Measurements from ENCODE around the gene SCPEP1. TPM values are rescaled to one million over a fixed set of nuclear protein-coding genes. Genes with fewer than 3 reads are reported as not detected.
A peak's percentile ranks its signal among the peaks of the same experiment; 100 is the strongest.

Gene SCPEP1
- total and polyA plus RNA-seq, 2 donors, result 11.1 to 49.9 TPM

DNA sequence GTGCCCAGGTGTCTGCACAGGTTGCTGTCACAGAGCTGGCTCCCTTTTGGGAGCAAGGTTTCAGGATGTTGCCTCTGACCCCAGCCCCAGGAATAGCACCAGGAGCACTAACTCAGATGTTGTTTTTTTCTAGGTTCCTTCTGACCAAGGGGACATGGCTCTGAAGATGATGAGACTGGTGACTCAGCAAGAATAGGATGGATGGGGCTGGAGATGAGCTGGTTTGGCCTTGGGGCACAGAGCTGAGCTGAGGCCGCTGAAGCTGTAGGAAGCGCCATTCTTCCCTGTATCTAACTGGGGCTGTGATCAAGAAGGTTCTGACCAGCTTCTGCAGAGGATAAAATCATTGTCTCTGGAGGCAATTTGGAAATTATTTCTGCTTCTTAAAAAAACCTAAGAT lies 28.1 kb downstream of the SCPEP1 start:
- Histone ChIP-seq H3K9me3 (ENCODE audit: control insufficient read depth in 2 of 2, insufficient read depth in 1 of 2, low read length in 1 of 2) (no peaks in the 10 kb centered on the region), H3K27ac (ENCODE audit: low read depth in 1 of 2, low read length in 1 of 2) (no peak overlapping the region), H3K4me1 (ENCODE audit: control insufficient read depth in 2 of 2, insufficient read depth in 2 of 2, low read length in 2 of 2) (peaks cover 0 to 3% of the 10 kb centered on the region in 2 donors), H3K4me3 (ENCODE audit: low read length in 2 of 2) (no peak overlapping the region), H3K36me3 (ENCODE audit: control insufficient read depth in 2 of 2, insufficient read depth in 2 of 2, low read length in 1 of 2) (no peaks in the 10 kb centered on the region), H3K27me3 (ENCODE audit: control insufficient read depth in 2 of 2, insufficient read depth in 1 of 2, low read length in 1 of 2) (no peaks in the 10 kb centered on the region)
- WGBS, result 94% methylated on average over 2 of the region's 2 CpGs
- DNase-seq (ENCODE audit: low read depth in 6 of 9, low spot score in 9 of 9), result no peak

DNA sequence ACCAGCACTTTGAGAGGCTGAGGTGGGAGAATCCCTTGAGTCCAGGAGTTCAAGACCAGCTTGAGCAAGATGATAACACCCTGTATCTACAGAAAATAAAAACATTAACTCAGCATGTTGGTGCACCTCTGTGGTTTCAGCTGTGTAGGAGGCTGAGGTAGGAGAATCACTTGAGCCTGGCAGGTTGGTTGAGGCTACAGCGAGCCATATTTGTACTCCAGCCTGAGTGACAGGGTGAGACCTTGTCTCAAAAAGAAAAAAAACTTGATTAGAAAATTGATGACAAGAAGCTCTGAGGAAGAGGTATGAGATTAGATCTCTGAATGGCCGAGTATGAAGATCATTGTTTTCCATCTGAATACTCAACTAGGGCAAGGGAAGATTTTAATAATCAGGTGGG lies 31.0 kb downstream of the SCPEP1 start:
- Histone ChIP-seq H3K9me3 (ENCODE audit: control insufficient read depth in 2 of 2, insufficient read depth in 1 of 2, low read length in 1 of 2) (no peaks in the 10 kb centered on the region), H3K4me1 (ENCODE audit: control insufficient read depth in 2 of 2, insufficient read depth in 2 of 2, low read length in 2 of 2) (peaks cover 0 to 3% of the 10 kb centered on the region in 2 donors), H3K27ac (ENCODE audit: low read depth in 1 of 2, low read length in 1 of 2) (no peak overlapping the region), H3K27me3 (ENCODE audit: control insufficient read depth in 2 of 2, insufficient read depth in 1 of 2, low read length in 1 of 2) (peaks cover 0 to 6% of the 10 kb centered on the region in 2 donors), H3K4me3 (ENCODE audit: low read length in 2 of 2) (no peak overlapping the region), H3K36me3 (ENCODE audit: control insufficient read depth in 2 of 2, insufficient read depth in 2 of 2, low read length in 1 of 2) (no peaks in the 10 kb centered on the region)
- WGBS, result 90% methylated on average over 2 of the region's 2 CpGs
- DNase-seq (ENCODE audit: low read depth in 6 of 9, low spot score in 9 of 9), result no peak

DNA sequence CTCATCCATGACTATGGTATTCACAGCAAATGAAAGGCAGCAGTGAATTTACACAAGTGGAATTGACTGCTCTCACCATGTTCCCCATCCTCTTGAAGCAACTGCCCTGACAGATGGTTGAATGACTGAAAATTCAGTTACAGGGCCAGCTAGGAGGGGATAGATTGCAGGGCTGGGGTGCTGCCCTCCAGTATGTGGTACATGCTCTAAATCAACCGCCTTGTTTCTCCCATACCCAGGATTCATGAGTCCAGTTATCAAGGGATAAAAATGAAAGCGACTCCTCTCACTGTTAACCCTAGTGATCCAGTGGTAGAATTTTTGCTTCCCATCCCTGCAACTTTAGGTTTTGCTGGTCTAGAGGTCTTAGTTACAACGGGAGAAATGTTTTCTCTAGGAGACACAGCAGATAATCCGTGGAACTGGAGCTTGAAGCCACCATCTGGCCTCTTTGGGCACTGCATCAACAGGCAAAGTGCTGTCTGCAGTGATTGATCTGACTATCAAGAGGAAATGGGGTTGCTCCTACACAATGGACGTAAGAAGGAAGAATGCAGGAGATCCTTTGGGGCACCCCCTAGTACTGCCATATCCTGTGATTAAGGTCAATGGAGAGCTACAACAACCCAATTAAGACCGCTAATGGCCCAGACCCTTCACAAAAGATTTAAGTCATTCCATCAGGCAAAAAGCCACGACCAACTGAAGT lies 32.0 kb downstream of the SCPEP1 start:
- DNase-seq (ENCODE audit: low read depth in 6 of 9, low spot score in 9 of 9), result peak; percentile 4 to 66 (median 23)
- no peaks in the 10 kb centered on the region for H3K36me3 ChIP-seq (ENCODE audit: control insufficient read depth in 2 of 2, insufficient read depth in 2 of 2, low read length in 1 of 2)
- peaks cover 0 to 6% of the 10 kb centered on the region in 2 donors for H3K27me3 ChIP-seq (ENCODE audit: control insufficient read depth in 2 of 2, insufficient read depth in 1 of 2, low read length in 1 of 2)
- 30% methylated on average over 7 of the region's 7 CpGs for WGBS
- H3K27ac ChIP-seq (ENCODE audit: low read depth in 1 of 2, low read length in 1 of 2), result no peak overlapping the region
- H3K4me3 ChIP-seq (ENCODE audit: low read length in 2 of 2), result no peak overlapping the region
- H3K4me1 ChIP-seq (ENCODE audit: control insufficient read depth in 2 of 2, insufficient read depth in 2 of 2, low read length in 2 of 2), result peaks cover 0 to 3% of the 10 kb centered on the region in 2 donors
- no peaks in the 10 kb centered on the region for H3K9me3 ChIP-seq (ENCODE audit: control insufficient read depth in 2 of 2, insufficient read depth in 1 of 2, low read length in 1 of 2)

DNA sequence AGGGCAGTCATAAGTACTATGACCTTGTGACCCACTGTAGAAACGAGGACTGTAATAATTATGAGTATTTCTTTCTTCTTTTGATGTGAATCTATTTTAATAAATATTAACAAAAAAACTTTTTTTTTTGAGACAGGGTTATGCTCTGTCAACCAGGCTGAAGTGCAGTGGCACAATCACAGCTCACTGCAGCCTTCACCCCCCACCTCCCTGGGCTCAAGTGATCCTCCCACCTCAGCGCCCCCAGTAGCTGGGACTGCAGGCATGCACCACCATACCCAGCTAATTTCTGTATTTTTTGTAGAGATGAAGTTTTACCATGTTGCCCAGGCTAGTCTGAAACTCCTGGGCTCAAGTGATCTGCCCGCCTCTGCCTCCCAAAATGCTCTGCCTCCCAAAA lies 32.6 kb downstream of the SCPEP1 start:
- DNase-seq (ENCODE audit: low read depth in 6 of 9, low spot score in 9 of 9), result no peak
- H3K27me3 ChIP-seq (ENCODE audit: control insufficient read depth in 2 of 2, insufficient read depth in 1 of 2, low read length in 1 of 2), result peaks cover 0 to 6% of the 10 kb centered on the region in 2 donors
- 60% methylated on average over 3 of the region's 3 CpGs for WGBS
- H3K4me3 ChIP-seq (ENCODE audit: low read length in 2 of 2), result no peak overlapping the region
- no peaks in the 10 kb centered on the region for H3K9me3 ChIP-seq (ENCODE audit: control insufficient read depth in 2 of 2, insufficient read depth in 1 of 2, low read length in 1 of 2)
- H3K27ac ChIP-seq (ENCODE audit: low read depth in 1 of 2, low read length in 1 of 2), result no peak overlapping the region
- no peaks in the 10 kb centered on the region for H3K36me3 ChIP-seq (ENCODE audit: control insufficient read depth in 2 of 2, insufficient read depth in 2 of 2, low read length in 1 of 2)
- H3K4me1 ChIP-seq (ENCODE audit: control insufficient read depth in 2 of 2, insufficient read depth in 2 of 2, low read length in 2 of 2), result peaks cover 0 to 3% of the 10 kb centered on the region in 2 donors

DNA sequence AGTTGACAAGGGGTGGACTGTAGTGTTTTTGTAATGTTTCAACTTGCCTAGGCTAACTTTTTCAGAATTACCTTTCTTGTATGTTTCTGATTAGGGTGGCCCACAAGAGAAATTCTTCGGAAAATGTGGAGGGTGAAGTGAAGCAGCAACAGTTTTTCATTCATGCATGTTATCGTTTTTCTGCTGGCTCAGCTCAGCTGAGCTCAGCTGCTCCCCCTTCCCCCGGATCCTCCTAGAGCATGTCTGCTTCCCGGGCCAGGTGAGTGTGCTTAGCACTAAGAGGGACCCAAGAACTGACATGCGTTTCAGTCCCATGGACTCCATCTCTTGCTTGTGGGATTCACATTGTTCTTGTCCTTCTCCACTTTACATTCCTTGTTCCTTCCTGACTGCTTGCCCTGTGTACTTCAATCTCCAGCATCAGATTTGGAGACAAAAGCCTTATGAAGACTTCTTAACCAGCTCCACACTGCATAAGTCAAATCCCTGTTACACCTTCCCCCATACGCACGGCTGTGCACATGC lies 33.6 kb downstream of the SCPEP1 start:
- Histone ChIP-seq H3K4me3 (ENCODE audit: low read length in 2 of 2) (no peak overlapping the region), H3K36me3 (ENCODE audit: control insufficient read depth in 2 of 2, insufficient read depth in 2 of 2, low read length in 1 of 2) (no peaks in the 10 kb centered on the region), H3K9me3 (ENCODE audit: control insufficient read depth in 2 of 2, insufficient read depth in 1 of 2, low read length in 1 of 2) (no peaks in the 10 kb centered on the region), H3K4me1 (ENCODE audit: control insufficient read depth in 2 of 2, insufficient read depth in 2 of 2, low read length in 2 of 2) (peaks cover 0 to 3% of the 10 kb centered on the region in 2 donors), H3K27ac (ENCODE audit: low read depth in 1 of 2, low read length in 1 of 2) (no peak overlapping the region), H3K27me3 (ENCODE audit: control insufficient read depth in 2 of 2, insufficient read depth in 1 of 2, low read length in 1 of 2) (peaks cover 0 to 6% of the 10 kb centered on the region in 2 donors)
- DNase-seq (ENCODE audit: low read depth in 6 of 9, low spot score in 9 of 9), result no peak
- 91% methylated on average over 7 of the region's 7 CpGs for WGBS

DNA sequence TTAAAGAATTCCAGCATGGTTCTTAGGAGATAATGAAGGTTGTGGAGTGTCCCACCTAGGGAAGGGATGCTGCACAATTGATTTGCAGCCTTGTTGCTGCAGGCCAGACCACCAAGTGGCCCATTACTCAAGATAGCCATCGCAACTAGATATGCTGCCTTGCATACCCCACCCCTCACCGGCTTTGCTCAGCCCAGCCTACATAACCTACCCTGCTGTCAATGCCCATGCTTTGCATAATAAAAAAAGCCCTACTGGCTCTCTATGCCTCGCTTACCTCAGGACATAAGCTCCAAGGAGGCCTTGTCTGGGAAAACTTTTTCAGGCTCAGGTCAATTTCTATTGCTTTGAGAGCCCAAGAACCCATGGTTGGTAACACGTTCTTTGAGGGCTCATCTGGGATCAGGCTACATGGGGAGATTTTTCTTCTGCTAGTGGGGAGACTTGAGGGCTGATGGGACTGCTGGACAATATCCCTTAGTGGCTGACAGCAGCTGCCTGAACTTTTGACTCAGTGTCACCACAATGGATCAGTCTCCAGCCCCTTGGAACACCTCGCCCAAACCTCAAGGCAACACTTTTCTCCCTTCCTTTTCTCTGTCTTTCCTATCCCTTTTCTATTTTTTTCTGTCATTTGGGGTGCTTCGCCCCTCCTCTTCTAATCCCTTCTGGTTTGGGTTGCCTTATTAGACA lies 38.3 kb downstream of the SCPEP1 start:
- H3K27me3 ChIP-seq (ENCODE audit: control insufficient read depth in 2 of 2, insufficient read depth in 1 of 2, low read length in 1 of 2), result peaks cover 0 to 6% of the 10 kb centered on the region in 2 donors
- no peak for DNase-seq (ENCODE audit: low read depth in 6 of 9, low spot score in 9 of 9)
- H3K36me3 ChIP-seq (ENCODE audit: control insufficient read depth in 2 of 2, insufficient read depth in 2 of 2, low read length in 1 of 2), result no peaks in the 10 kb centered on the region
- no peak overlapping the region for H3K27ac ChIP-seq (ENCODE audit: low read depth in 1 of 2, low read length in 1 of 2)
- H3K9me3 ChIP-seq (ENCODE audit: control insufficient read depth in 2 of 2, insufficient read depth in 1 of 2, low read length in 1 of 2), result no peaks in the 10 kb centered on the region
- no peaks in the 10 kb centered on the region for H3K4me1 ChIP-seq (ENCODE audit: control insufficient read depth in 2 of 2, insufficient read depth in 2 of 2, low read length in 2 of 2)
- WGBS, result 96% methylated on average over 6 of the region's 6 CpGs
- H3K4me3 ChIP-seq (ENCODE audit: low read length in 2 of 2), result no peak overlapping the region

DNA sequence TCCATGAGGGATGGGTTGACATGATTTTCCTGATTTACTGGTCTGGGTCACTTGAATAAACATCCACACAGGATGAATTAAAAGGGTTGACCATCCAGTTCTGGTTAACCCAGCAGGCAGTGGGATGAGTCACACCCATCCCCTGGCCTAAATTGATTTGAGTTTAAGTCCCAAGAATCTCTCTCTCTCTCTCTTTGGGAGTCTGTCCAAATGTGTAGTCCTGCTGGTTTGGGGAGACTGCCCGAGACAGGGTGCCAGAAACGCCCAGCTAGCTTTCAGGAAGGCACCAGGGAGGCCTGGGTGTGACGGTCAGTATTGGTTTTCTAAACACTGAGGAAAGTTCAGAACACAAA lies 38.8 kb downstream of the SCPEP1 start:
- H3K36me3 ChIP-seq (ENCODE audit: control insufficient read depth in 2 of 2, insufficient read depth in 2 of 2, low read length in 1 of 2), result no peaks in the 10 kb centered on the region
- H3K4me1 ChIP-seq (ENCODE audit: control insufficient read depth in 2 of 2, insufficient read depth in 2 of 2, low read length in 2 of 2), result no peaks in the 10 kb centered on the region
- WGBS, result 65% methylated on average over 3 of the region's 3 CpGs
- no peak overlapping the region for H3K4me3 ChIP-seq (ENCODE audit: low read length in 2 of 2)
- H3K9me3 ChIP-seq (ENCODE audit: control insufficient read depth in 2 of 2, insufficient read depth in 1 of 2, low read length in 1 of 2), result no peaks in the 10 kb centered on the region
- H3K27me3 ChIP-seq (ENCODE audit: control insufficient read depth in 2 of 2, insufficient read depth in 1 of 2, low read length in 1 of 2), result peaks cover 0 to 2% of the 10 kb centered on the region in 2 donors
- DNase-seq (ENCODE audit: low read depth in 6 of 9, low spot score in 9 of 9), result no peak
- no peak overlapping the region for H3K27ac ChIP-seq (ENCODE audit: low read depth in 1 of 2, low read length in 1 of 2)

DNA sequence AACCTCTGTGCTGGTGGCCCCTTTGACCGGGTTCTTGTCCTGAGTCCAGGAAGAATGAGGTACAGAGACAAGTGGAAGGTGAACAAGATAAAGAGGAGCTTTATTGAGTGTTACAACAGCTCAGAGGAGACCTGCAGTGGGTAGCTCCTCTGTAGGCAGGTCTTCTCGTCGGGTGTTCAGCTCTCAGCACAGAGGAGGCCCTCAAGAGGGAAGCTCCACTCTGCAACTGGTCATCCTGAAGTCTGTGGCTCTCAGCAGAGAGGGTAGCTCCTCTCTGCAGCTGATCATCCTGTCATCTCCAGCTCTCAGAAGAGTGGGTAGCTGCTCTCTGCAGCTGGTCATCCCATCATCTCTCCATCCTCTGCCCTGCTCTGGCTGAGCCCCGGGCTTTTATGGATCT lies 39.7 kb downstream of the SCPEP1 start:
- whole genome bisulfite sequencing, result 93% methylated on average over 4 of the region's 4 CpGs
- Histone ChIP-seq H3K27ac (ENCODE audit: low read depth in 1 of 2, low read length in 1 of 2) (no peak overlapping the region), H3K36me3 (ENCODE audit: control insufficient read depth in 2 of 2, insufficient read depth in 2 of 2, low read length in 1 of 2) (no peaks in the 10 kb centered on the region), H3K27me3 (ENCODE audit: control insufficient read depth in 2 of 2, insufficient read depth in 1 of 2, low read length in 1 of 2) (no peaks in the 10 kb centered on the region), H3K9me3 (ENCODE audit: control insufficient read depth in 2 of 2, insufficient read depth in 1 of 2, low read length in 1 of 2) (no peaks in the 10 kb centered on the region), H3K4me1 (ENCODE audit: control insufficient read depth in 2 of 2, insufficient read depth in 2 of 2, low read length in 2 of 2) (no peaks in the 10 kb centered on the region), H3K4me3 (ENCODE audit: low read length in 2 of 2) (no peak overlapping the region)
- no peak for DNase-seq (ENCODE audit: low read depth in 6 of 9, low spot score in 9 of 9)

DNA sequence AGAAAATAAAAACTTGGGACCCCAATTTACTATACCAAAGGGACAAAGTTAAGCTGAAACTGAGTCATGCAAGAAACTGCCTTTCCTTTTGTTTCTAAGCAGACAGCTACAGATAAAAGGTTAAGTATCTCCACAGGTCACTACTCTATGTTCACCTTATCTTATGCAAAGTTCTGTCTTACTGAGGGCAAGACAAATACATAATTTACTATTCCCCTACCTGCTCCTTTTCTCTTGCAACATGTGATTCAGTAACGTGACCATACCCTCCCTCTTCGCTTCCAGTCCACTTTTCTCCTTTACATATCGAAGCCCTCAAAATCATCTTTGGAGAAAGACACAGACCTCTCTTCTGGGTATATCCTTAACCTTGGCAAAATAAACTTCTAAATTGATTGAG lies 42.3 kb downstream of the SCPEP1 start:
- DNase-seq (ENCODE audit: low read depth in 6 of 9, low spot score in 9 of 9), result no peak
- no peak overlapping the region for H3K27ac ChIP-seq (ENCODE audit: low read depth in 1 of 2, low read length in 1 of 2)
- no peak overlapping the region for H3K4me3 ChIP-seq (ENCODE audit: low read length in 2 of 2)
- no peaks in the 10 kb centered on the region for H3K4me1 ChIP-seq (ENCODE audit: control insufficient read depth in 2 of 2, insufficient read depth in 2 of 2, low read length in 2 of 2)
- H3K9me3 ChIP-seq (ENCODE audit: control insufficient read depth in 2 of 2, insufficient read depth in 1 of 2, low read length in 1 of 2), result no peaks in the 10 kb centered on the region
- no peaks in the 10 kb centered on the region for H3K27me3 ChIP-seq (ENCODE audit: control insufficient read depth in 2 of 2, insufficient read depth in 1 of 2, low read length in 1 of 2)
- WGBS, result 93% methylated on average over 3 of the region's 3 CpGs
- no peaks in the 10 kb centered on the region for H3K36me3 ChIP-seq (ENCODE audit: control insufficient read depth in 2 of 2, insufficient read depth in 2 of 2, low read length in 1 of 2)
